Activated CD4-positive, alpha-beta T cell treated with anti-CD3 and anti-CD28 coated beads for 24 hours (primary cell): ENCODE results near the gene NOC4L.
"Not testable (repeated sequence)": the region's sequence is repeated elsewhere in the genome, so short reads cannot be mapped to it uniquely, and the experiment has no call there.

Experiments
- DNase-seq, 2 donors: peaks; one replicate each; pipeline ENCODE4 v3.0.0-alpha.2; 2020; ENCODE audit warnings: low read depth in 2 of 2

The NOC4L gene

DNA sequence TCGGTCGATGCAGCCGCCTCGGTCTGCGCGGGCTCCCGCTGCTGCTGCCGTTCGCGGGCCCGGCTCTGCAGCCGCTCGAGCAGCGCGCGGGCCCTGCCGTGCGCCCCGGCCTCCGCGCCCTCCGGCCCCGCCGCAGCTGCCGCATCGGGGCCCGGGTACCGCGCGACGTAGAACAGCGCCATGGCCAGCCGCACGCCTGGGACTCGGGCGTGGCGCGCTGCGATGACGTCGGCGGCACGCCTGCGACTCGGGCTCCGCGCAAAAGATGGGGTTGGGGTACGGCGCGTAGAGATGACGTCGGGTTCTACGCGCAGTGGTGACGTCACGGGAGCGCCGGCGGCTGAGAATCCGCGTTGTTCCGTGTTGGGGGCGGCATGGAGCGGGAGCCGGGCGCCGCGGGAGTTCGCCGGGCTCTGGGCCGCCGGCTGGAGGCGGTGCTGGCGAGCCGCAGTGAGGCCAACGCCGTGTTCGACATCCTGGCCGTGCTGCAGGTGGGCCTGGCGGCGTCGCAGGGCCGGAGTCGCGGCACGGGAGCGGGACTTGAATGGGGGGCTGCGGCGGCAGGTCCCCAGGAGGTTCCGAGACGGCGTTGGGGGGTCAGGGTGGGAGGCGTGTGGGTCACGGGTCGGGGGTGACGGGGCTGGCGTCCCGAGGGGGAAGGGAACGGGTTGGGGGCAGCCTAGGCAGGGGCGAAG, at the start of gene NOC4L, which contains the start of gene DDX51:
Gene NOC4L (plus strand): TSS at position 343 of the 695 bp plus-strand sequence. CDS start 32 bp downstream, at position 375.
Gene DDX51 (minus strand): TSS at position 205 of the 695 bp plus-strand sequence. CDS start 23 bp downstream, at position 182.
- DNase-seq = peak; percentile 94

DNA sequence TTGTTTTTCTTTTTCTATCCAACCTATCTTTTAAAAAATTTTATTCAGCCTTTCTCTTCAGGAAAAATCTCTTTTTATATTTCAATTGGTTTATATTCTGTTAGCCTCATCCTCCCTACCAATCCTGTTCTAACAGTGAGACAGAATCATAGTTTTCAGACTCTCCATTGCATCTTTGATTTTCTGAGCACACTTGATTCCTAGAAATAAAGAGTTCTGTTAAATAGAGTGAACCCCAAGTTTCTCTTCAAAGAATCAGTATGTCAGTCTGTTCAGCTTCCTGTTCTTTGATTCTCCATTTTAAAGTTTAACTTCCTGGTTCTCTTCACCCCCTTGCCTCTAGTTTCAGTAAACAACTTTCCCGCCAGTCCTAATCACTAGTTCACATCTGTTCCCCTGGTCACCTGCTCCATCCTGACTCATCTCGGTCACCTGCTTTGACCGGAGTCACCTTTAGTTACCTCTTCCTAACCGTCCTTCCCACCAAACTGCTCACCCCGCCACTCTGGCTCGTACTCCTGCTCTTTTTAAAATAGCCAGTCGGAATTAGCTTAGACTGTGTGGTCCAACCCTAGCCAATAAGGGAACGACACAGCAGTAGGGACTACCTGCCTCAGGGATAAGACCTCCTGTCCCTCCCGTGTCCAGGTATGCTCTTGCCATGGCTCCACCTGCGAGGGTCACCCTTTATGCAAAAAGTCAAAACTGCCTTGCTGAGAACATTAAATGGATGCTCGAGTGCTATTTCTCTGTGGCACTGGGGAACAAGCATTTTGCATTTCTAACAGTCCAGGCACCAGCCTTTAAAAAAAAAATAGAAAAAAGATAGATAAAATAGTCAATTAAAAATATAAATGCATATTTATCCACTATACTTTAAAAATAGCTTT, 48.5 kb upstream of the NOC4L start:
- DNase-seq = no peak

DNA sequence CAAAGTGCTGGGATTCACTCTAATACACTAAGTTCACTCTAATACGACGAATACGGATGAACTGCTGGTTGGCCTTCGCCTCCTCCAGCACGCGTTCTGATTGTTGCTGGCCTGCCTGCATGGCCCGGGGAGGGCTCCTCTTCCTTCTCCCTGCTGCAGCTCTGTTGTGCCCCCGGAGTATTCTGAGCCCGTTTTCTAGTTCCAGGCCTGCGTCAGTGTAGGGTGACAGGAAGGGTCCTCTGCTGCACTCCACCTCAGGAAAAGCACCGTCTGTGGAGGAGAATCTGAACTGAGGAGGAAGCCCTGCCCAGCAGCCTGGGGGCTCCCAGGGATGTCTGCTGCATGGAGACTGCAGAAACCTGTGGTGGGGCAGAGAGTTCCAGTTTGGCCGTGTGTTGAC, 44.5 kb upstream of the NOC4L start:
- no peak for DNase-seq

DNA sequence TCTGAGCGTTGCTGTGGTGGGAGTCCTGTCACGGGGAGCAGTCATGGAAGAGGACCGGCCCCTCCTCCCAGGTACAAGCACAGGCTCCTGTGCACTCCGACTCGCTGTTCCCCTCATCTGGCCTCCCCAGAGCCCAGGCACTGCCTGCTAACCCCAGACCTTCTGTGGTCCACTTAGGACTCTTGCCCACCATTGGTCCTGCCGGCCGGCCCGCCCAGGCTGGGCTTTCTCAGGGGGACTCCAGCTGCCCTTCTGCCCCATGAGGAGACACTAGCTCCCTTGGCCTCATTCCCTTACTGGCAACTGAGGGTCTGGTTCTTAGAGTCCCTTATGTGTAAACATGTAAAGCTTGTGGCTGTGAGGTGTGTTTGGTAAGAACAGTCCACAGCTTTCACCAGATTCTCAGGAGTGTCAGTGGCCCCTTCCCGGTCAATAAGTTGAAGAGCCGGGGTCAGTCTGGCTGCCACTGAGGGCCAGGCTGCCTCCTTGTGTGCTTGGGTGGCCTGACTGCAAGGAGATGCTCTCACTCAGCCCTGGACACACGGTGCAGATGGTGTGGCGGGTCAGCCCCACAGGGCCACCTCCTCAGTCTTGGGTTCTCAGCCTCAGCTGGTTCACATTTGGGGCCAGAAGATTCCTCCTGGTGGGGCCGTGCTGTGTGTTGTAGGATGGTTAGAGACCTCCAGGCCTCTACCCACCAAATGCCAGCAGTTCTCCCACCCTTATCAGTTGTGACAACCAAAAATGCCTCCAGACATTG, 43.8 kb upstream of the NOC4L start:
- DNase-seq = no peak

DNA sequence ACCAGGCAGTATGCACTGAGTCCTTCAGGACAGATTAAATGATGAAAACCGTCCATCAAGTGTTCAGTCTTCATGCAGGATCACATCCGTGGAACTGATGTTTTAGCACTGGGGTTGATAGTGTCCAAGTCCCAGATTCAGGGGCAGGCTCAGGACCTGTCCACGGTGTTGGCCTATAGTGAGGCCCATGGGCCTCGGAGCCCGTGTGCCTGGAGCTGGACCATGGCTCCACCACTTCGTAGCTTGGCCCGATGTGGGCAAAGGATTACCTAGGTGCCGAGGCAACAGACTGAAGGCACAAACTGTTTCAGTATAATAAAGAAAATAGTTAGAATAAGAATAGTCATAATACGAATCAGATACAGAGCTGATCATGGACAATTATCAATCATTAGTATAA, 42.0 kb upstream of the NOC4L start:
- DNase-seq = no peak

DNA sequence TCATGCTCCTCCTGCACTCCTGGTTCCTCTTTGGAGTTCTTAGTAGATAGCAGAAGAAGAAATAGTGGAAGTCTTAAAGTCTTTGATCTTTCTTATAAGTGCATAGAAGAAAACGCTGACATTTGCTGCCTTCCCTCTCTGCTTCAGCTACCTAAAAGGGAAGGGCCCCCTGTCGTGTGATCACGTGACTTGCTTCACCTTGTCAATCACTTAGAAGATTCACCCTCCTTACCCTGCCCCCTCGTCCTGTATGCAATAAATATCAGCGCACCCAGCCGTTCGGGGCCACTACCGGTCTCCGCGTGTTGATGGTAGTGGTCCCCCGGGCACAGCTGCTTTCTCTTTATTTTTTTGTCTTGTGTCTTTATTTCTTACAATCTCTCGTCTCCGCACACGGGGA, 41.2 kb upstream of the NOC4L start:
- not testable (repeated sequence) for DNase-seq

DNA sequence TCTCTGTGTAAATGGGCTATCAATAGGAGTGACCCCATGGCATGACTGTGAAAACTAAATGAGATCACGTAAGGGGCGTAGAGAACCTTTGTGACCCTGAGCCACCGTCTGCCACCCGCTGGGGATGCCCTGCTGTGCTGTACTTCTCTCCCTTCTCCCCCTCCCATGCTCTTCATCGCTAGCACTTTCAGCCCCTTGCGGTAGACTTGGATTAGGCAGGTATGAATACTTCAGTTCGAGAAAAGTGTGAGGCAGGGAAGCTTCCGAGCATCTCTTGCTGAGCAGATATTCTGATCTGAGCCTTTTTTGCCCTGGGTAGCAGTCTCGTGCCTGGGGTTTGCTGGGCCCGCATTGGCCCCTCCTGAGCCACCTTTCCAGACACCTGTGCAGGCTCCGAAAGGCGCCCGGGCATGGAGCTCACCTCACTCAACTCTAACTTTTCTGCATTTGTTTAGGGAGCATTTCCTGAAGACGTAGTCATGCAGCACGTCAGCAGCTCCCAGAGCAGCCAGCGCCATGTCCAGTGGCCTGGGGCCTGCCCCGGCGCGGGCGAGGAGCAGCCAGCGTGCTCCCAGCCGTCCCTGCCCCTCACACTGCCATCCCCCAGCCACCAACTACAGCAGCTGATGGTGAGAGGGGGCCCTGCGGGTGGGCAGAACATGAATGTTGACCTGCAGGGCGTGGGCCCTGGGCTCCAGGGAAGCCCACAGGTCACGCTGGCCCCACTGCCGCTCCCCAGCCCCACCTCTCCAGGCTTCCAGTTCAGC, 40.5 kb upstream of the NOC4L start:
- DNase-seq = no peak

DNA sequence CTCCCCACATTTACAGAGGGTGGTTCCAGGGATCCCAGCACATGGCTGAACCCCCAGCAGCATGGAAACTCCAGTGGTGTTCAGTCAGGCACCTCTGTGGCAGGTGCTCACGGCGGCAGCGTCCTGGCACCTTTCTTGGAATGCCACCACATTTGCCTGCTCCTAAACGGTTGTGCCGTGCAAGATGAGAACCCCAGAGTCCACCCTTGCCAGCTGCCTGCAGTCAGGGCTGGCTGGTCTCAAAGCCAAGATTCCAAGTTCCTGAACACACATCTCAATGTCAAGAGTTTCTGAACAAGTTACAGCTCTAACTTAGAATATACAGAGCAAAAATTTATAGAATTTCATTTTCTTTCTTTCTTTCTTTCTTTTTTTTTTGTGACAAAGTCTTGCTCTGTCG, 38.8 kb upstream of the NOC4L start:
- DNase-seq = no peak

DNA sequence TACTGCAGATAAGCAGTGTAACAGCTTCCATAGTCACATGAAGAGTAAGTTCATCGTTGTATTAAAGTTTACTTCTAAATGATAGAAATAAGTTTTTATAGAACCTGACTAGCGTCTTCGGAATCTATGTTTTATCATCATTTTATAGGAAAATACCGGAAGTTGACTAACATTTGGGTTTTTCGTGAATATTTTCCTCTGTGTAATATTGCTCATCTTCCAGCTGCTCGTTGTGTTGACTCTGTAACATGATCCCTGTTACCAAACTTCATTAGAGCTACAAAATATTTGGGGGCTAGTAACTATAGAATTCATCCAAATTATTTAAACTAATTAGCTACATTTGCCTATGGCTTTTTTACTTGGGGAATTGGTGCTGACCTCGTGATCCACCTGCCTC, 37.3 kb upstream of the NOC4L start:
- no peak for DNase-seq

DNA sequence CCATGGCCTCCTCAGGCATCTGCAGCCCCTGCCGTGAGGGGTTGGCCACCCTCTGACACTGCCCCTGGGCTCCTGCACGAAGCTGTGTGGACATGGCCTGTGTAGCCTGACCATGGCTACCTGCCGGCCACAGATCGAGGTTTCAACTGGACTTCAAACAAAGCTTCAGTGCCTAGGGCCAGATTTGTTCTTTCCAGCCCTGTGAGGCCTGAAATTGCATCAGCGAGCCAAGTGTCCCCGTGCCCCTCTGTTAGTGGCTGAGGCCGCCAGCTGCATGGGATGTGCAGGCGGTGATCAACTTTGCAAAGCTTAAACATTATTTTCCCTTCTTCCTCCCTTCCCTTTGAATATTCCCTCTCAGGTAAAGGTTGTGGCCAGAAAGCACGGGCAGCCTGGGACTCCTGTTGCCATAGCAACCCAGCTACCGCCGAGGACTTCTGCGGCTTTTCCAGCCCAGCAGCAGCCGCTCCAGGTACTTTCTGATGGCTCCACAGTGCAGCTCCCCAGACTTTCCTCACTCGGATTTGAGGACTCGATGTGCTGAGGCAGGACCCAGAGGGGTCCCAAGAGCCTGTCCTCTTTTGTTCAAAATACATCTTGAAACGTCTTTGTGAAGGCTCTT, 35.9 kb upstream of the NOC4L start:
- no peak for DNase-seq

DNA sequence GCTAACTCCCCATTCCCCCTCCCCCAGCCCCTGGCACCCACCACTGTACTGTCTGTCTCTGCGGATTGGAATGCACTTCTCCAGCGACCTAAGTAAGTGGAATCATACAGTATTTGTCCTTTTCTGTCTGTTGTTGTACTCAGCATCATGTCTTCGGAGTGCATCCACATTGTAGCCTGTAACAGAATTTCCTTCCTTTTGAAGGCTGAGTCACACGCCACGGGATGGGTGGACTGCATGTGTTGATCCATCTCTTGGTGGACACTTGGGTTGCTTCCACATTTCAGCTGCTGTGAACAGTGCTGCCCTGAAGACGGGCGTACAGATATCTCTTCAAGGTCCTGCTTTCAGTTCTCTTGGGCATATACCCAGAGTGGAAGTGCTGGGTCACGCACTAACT, 34.5 kb upstream of the NOC4L start:
- DNase-seq = no peak

DNA sequence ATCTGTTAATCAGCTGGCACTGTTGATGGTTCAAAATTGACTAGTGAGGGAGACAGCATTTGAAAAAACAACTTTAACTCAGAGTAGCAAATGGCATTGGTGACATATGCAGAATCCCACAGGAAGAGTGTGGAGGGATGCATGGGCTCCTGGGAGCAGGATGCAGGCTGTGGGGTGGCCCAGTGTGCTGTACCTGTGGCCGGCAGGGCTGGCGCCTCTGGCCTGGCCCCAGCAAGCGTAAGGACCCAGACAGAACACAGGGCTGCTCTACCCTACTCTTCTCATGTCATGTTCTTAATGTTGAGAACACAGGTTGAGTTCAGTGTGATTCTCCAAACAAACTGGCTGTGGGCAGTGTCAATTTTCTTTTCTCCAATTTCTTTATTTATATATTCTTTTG, 33.6 kb upstream of the NOC4L start:
- no peak for DNase-seq

DNA sequence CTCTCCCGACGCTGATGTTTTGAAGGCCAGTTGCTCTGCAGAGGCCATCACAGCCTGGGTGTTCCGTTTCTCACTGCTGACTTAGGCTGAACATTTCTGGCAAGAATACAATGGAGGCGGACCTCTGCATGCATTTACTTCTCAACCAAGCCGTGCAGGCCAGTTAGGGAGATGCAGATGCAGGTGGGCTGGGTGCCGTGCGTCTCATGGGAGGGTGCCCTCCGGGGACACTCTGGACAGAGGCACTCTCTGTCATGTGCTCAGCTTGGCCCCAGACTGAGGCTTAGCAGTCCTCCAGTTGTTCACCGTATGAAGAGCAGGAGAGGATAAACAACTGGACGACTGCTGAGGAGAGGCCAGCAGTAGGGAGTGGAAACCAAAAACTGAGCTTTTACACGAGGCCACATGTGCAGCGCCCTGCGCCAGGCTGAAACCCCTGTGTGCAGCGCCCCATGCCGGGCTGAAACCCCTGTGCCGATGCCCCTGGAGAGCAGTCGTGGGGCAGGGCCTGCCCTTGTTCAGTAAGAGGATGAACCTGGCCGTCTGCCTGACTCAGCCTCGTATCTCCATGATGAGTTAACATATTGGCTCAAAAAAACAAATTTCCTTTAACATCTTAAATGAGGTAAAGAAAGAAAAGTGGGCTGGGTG, 32.5 kb upstream of the NOC4L start:
- DNase-seq = no peak

DNA sequence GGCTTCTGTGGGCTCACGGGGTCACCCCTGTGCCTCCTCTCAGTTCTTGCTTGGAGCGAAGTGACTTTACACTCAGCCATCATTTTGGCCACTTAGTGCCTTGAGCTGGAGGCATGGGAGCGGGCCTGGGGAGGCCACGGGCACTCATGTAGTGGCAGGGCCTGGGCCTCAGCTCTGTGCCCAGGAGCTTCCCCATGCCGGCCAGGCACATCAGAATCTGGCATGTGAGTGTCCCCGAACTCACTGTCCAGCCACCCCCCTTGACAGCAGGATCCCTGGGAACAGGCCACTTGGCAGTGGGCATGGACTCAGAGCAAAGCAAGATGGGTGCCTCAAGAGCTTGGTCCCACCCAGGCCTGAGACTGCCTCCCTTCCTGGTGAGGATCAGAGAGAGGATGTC, 29.6 kb upstream of the NOC4L start:
- no peak for DNase-seq

DNA sequence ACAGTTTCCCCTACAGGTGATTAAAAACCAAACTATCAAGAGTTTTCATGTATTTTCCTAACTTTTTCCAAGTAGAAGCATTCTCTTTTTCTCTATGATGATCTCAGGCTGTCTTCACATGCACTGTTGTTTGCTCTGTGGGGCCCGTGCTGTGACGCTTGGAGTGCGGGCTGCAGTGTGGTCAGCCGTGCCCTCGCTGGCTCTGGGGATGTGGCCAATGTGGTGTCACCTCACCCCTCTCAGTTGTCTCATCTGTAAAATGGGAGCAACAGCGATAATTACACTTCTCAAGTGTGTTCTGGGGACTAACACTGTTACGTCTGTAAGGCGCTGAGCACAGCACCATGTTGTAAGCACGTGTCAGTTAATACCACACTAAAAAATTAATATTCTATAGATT, 28.8 kb upstream of the NOC4L start:
- DNase-seq = no peak

DNA sequence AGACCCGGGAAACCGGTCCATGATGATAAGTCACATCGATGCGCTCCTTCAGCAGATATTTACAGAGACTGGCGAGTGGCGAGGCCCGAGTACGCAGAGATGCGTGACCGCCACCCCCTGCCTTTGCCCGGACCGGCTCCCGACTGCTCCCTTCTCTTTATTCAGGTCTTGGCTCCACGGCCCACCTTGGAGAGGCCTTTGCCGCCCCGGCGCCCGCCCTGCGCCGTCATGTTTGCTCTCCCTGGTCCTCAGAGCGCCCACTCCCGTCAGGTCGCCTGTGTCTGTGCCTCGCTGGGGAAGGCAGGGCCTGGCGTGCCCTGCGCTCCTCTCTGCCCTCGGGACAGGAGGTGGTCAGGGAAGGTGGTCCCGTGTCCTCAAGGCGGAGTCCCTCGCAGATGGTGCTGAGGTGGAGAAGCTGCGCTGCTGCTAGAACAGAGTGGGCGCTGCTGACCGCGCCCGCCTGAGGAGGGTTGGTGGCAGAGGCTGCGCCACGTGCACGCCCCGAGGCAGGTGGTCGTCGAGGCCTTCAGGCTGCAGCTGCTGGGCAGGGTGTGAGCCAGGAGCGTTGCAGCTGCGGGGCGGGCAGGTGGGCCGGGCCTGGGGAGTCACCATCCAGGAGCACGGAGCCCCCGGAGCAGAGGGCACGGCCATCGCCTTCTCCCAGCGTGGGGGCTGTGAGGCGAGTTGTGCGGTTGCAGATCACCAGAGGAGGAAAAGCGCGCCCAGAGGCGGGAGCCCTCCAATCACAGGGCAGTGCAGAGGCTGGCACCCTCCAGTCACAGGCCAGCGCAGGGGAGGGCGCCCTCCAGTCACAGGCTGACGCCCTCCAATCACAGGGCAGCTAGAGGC, 27.3 kb upstream of the NOC4L start:
- no peak for DNase-seq

DNA sequence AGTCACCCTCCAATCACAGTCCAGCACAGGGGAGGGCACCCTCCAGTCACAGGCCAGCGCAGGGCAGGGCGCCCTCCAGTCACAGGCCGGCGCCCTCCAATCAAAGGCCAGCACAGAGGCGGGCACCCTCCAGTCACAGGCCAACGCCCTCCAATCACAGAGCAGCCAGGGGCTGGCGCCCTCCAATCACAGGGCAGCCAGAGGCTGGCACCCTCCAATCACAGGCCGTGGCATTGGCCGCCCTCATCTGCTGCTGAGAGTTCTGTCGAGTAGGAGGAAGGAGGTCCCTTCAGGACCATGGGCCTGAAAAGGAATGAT, 26.7 kb upstream of the NOC4L start:
- no peak for DNase-seq

DNA sequence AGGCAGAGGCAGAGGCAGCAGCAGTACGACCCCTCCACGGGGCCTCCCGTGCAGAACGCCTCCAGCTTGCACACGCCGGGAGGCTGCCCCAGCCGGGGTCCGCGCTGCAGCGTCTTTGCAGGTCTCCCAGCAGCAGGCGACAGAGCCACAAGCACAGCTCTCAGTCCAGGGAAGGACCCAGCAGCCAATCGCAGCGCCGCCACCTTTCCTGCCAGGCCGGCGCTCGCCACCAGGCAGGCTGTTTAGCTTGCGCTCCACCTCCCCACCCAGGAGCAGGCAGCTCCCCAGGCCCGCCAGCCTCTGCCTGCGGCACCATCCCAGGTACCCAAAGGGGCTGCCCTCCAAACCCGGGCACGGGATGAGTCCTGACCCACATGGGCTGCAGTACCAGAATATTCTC, 25.4 kb upstream of the NOC4L start:
- DNase-seq = no peak

DNA sequence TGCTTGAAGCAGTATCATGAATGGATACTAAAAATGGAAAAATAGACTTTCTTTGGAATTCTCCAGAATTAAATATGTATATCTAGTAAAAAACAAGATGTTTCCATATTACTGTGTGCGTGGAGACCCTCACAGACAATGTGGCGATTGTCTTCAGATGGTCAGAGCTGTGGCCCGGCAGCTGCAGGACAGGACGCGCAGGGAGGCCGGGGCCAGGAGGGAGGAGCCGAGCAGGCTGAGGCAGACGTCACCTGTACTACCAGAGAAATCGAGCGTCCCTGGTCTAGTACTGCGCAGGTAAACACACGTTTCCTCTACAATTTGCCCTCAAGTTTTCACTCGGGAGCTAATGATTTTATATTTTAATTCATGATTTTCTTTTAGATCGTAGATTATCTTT, 23.0 kb upstream of the NOC4L start:
- no peak for DNase-seq
